ENCODE data around the gene BRF1. TPM values are rescaled to one million over a fixed set of nuclear protein-coding genes. Genes with fewer than 3 reads are reported as not detected.
A peak's percentile ranks its signal among the peaks of the same experiment; 100 is the strongest.

The BRF1 gene
- total RNA-seq, 4 donors from 2014 or later, result 77.6 to 114 (median 99.5) TPM

DNA sequence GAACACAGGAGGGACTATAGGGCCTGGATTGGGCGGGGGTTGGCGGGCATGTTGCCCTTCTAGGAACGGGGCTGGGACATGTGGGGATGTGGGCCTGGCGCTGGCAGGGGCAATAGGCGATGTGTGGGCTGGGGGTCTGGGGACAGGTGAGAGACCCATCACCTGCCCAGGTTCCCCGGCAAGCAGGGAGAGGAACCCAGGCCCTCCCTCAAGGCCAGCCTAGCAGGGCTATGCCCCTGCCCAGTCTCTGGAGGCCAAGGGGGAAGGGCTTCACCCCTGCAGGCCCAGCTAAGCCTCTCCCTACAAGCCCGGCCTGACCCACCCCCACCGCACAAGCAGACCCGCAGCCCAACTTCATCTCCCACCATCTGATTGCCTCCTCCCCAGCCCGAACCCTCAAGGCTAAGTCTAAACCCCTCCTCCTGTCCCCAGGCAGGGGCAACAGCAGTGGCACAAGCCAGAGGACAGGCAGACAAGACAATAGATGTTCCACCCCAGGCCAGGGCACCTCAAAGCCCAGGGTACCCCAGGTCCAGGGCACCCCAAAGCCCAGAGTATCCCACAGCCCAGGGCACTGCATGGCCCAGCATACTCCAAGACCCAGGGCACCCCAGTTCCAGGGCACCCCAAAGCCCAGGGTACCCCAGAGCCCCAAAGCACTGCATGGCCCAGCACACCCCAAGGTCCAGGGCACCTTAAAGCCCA lies 138.7 kb downstream of the BRF1 start:
- no peak overlapping the region for H3K27ac ChIP-seq
- whole genome bisulfite sequencing, 2 donors, result 75 to 79% methylated on average over 10 of the region's 10 CpGs
- DNase-seq (ENCODE audit: low spot score in 2 of 2), result peak in 1 of 2 donors; percentile 20

DNA sequence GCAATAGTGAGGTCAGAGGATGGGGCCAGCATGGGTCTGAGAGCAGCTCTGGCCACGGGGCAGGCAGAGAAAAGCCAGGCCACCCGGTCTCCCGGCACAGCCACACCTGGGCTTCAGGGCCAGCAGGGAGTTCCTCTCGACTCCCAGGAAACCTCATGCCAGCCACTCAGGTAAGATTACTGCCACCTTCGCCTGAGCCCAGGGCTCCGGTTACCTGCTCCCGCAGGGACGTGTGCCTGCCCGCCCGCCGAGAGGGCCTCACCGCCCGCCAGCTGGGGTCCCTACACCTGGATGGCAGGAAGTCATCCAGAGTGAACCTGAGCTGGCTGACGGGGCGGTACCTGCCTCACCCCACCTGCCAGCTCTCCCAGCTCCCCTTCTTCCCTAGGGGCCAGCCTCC lies 139.5 kb downstream of the BRF1 start:
- Histone ChIP-seq H3K36me3 (no peaks in the 10 kb centered on the region), H3K27ac (no peak overlapping the region), H3K4me3 (no peak overlapping the region), H3K9me3 (no peaks in the 10 kb centered on the region), H3K4me1 (no peaks in the 10 kb centered on the region), H3K27me3 (peaks cover 0 to 9% of the 10 kb centered on the region in 2 donors)
- 71 to 74% methylated on average over 9 to 15 of the region's 15 CpGs for WGBS, 2 donors
- TF ChIP-seq POLR2A (IDR thresholded peaks at IDR 0.05) (no peak), EP300 (IDR thresholded peaks at IDR 0.05) (no peak)
- TF ChIP-seq, protein P1, sequence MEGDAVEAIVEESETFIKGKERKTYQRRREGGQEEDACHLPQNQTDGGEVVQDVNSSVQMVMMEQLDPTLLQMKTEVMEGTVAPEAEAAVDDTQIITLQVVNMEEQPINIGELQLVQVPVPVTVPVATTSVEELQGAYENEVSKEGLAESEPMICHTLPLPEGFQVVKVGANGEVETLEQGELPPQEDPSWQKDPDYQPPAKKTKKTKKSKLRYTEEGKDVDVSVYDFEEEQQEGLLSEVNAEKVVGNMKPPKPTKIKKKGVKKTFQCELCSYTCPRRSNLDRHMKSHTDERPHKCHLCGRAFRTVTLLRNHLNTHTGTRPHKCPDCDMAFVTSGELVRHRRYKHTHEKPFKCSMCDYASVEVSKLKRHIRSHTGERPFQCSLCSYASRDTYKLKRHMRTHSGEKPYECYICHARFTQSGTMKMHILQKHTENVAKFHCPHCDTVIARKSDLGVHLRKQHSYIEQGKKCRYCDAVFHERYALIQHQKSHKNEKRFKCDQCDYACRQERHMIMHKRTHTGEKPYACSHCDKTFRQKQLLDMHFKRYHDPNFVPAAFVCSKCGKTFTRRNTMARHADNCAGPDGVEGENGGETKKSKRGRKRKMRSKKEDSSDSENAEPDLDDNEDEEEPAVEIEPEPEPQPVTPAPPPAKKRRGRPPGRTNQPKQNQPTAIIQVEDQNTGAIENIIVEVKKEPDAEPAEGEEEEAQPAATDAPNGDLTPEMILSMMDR (IDR thresholded peaks at IDR 0.05), result no peak
- DNase-seq (ENCODE audit: low spot score in 2 of 2), result no peak

More for the DNA sequence above, 138.7 kb downstream of the BRF1 start:
- no peaks in the 10 kb centered on the region for H3K9me3 ChIP-seq
- H3K36me3 ChIP-seq, result no peaks in the 10 kb centered on the region
- peaks cover 0 to 4% (median 0%) of the 10 kb centered on the region in 4 donors for H3K4me1 ChIP-seq
- TF ChIP-seq, protein P1 (IDR thresholded peaks at IDR 0.05), result no peak
- TF ChIP-seq POLR2A (IDR thresholded peaks at IDR 0.05) (no peak), EP300 (IDR thresholded peaks at IDR 0.05) (no peak)
- H3K4me3 ChIP-seq, result no peak overlapping the region
- H3K27me3 ChIP-seq, result peaks cover 0 to 17% of the 10 kb centered on the region in 2 donors

DNA sequence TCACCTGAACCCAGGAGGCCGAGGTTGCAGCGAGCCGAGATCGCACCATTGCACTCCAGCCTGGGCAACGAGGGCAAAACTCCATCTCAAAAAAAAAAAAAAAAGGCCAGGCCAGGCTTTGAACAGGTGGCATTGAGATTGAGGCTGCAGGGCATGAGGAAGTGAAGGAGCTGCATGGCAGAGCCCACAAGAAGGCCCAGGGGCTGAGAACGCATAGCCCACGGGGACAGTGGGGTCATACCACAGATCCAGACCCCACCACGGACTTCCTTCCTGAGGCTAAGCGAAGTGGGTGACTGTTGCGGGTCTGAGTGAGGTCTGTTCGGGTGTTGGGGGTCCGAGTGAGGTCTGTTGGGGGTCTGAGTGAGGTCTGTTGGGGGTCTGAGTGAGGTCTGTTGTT lies 140.0 kb downstream of the BRF1 start:
- Histone ChIP-seq H3K27me3 (peaks cover 0 to 4% of the 10 kb centered on the region in 2 donors), H3K9me3 (no peaks in the 10 kb centered on the region), H3K4me3 (no peak overlapping the region), H3K27ac (no peak overlapping the region), H3K36me3 (no peaks in the 10 kb centered on the region), H3K4me1 (no peaks in the 10 kb centered on the region)
- TF ChIP-seq EP300 (IDR thresholded peaks at IDR 0.05), result no peak
- TF ChIP-seq, protein P1 (IDR thresholded peaks at IDR 0.05), result no peak
- TF ChIP-seq POLR2A (IDR thresholded peaks at IDR 0.05), result no peak
- DNase-seq (ENCODE audit: low spot score in 2 of 2), result no peak
- 74 to 83% methylated on average over 12 of the region's 12 CpGs for WGBS, 2 donors

DNA sequence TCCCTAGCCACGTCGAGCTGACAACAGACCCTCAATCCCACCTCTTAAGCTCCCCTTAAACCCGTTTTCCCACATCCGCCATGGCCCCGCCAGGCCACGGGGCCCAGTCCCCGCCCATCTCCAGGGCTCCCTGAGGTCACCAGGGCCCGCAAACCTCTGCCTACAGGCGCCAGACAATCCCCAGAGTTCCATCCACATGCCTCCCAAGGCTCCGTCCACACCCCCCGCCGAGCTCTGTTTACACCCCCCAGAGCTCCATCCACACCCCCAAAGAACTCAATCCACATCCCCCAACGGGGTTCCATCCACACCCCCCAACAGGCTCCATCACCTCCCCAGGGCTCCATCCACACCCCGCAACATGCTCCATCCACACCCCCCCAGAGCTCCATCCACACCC lies 141.5 kb downstream of the BRF1 start:
- TF ChIP-seq POLR2A (IDR thresholded peaks at IDR 0.05), result no peak
- TF ChIP-seq, protein P1 (IDR thresholded peaks at IDR 0.05), result no peak
- TF ChIP-seq EP300 (IDR thresholded peaks at IDR 0.05), result no peak
- no peaks in the 10 kb centered on the region for H3K27me3 ChIP-seq
- H3K4me1 ChIP-seq, result peaks cover 0 to 4% (median 0%) of the 10 kb centered on the region in 4 donors
- 77 to 81% methylated on average over 13 to 14 of the region's 14 CpGs for WGBS, 2 donors
- DNase-seq (ENCODE audit: low spot score in 2 of 2), result no peak
- no peak overlapping the region for H3K4me3 ChIP-seq
- H3K9me3 ChIP-seq, result no peaks in the 10 kb centered on the region
- H3K27ac ChIP-seq, result no peak overlapping the region
- no peaks in the 10 kb centered on the region for H3K36me3 ChIP-seq

Other genes with a start within 250 kb of the BRF1 start
- gene GPR132, start 235.6 kb downstream of the BRF1 start, total RNA-seq, result 1 to 10 TPM; 1.5 to 7.7 (median 5.4) TPM
- gene JAG2, start 132.2 kb downstream of the BRF1 start, total RNA-seq, result 10 to 100 TPM in 3 of 4 donors, 1 to 10 TPM in 1; 7.4 to 13.8 (median 12.8) TPM
- 1 to 10 TPM in 2 of 4 donors, under 1 TPM in 2; 0.66 to 2.7 (median 1.8) TPM for gene NUDT14, start 119.7 kb downstream of the BRF1 start, total RNA-seq
- 10 to 100 TPM; 53.7 to 61.2 (median 53.9) TPM for gene BTBD6, start 52.5 kb downstream of the BRF1 start, total RNA-seq
- 100 to 1,000 TPM; 142 to 225 (median 183) TPM for gene PACS2, start 13.7 kb upstream of the BRF1 start, total RNA-seq
- 1 to 10 TPM in 2 of 4 donors, under 1 TPM in 2; 0.84 to 1.3 (median 1.0) TPM for gene TEX22, start 97.5 kb upstream of the BRF1 start, total RNA-seq
- gene MTA1, start 118.8 kb upstream of the BRF1 start, total RNA-seq, result 100 to 1,000 TPM in 1 of 4 donors, 10 to 100 TPM in 3; 67.5 to 213 (median 95.3) TPM
- gene CRIP2, start 173.8 kb upstream of the BRF1 start, total RNA-seq, result 100 to 1,000 TPM; 161 to 268 (median 208) TPM
- 10 to 100 TPM; 26.4 to 77.8 (median 33.5) TPM for gene CRIP1, start 185.9 kb upstream of the BRF1 start, total RNA-seq
- 10 to 100 TPM in 3 of 4 donors, 1 to 10 TPM in 1; 5.5 to 20.4 (median 14.2) TPM for gene TEDC1, start 190.2 kb upstream of the BRF1 start, total RNA-seq
- gene TMEM121, start 225.6 kb upstream of the BRF1 start, total RNA-seq, result 10 to 100 TPM; 15.1 to 28.2 (median 20.1) TPM